Endothelial cell of umbilical vein (primary cell): ENCODE results near the gene AIF1. TPM values are rescaled to one million over a fixed set of nuclear protein-coding genes. Genes with fewer than 3 reads are reported as not detected.

ENCODE experiments used
- BruUV-seq: library from RNA; stranded (reverse); fragments of 400-500 nt; replicated peaks from 2 replicates; lab custom pipeline; 2021; lab: Mats Ljungman, UMichigan
- CTCF ChIA-PET: fragments of 300-600, 350-600 bp; sonication (Branson Sonifier 250); formaldehyde crosslinking; loops from one replicate; lab custom pipeline; 2021; ENCODE audit warnings: antibody characterized with exemption, inconsistent platforms; lab: Charles Lee
- POLR2A ChIA-PET: fragments of 300-600, 350-600 bp; sonication (Branson Sonifier 250); formaldehyde crosslinking; loops from one replicate; lab custom pipeline; 2021; ENCODE audit warnings: antibody characterized with exemption, inconsistent platforms; lab: Charles Lee
- DNase-seq: peaks from one replicate; pipeline ENCODE4 v3.0.0-alpha.2; 2011; ENCODE audit warnings: low read depth, low spot score
- FAIRE-seq: peaks from 2 replicates; lab custom pipeline; 2011; peaks lifted over from hg19 to GRCh38; lab: Jason Lieb, UNC
- H2AFZ ChIP-seq: 2 replicates; pipeline ENCODE4 v1.6.0; 2012; ENCODE audit warnings: low read depth, low read length, control low read depth, inconsistent platforms
- H3K27ac ChIP-seq: 2 replicates; pipeline ENCODE4 v1.5.1; 2011; ENCODE audit warnings: low read depth, mild to moderate bottlenecking, control low read depth, low read length, moderate library complexity; ENCODE audit not compliant: insufficient read depth
- H3K27me3 ChIP-seq, 2 experiments: 2 replicates each; pipeline versions ENCODE4 v1.6.0 to v1.6.1; 2011; ENCODE audit warnings: low read length in 2 of 2, mixed read lengths in 1 of 2; ENCODE audit not compliant: control insufficient read depth in 2 of 2, insufficient read depth in 2 of 2
- H3K36me3 ChIP-seq, 2 experiments: 2 replicates in 1 of 2; 3 replicates in 1 of 2; pipeline ENCODE4 v1.5.1; 2011; ENCODE audit warnings: low read length in 2 of 2, mild to moderate bottlenecking in 1 of 2, moderate library complexity in 1 of 2; ENCODE audit not compliant: control insufficient read depth in 2 of 2, insufficient read depth in 2 of 2; ENCODE audit errors: extremely low read depth in 1 of 2
- H3K4me1 ChIP-seq: 3 replicates; pipeline ENCODE4 v1.5.1; 2011; ENCODE audit warnings: mild to moderate bottlenecking, low read length; ENCODE audit not compliant: control insufficient read depth, insufficient read depth; ENCODE audit errors: extremely low read depth
- H3K4me2 ChIP-seq: 2 replicates; pipeline ENCODE4 v1.6.1; 2011; ENCODE audit warnings: low read length, control low read depth, mixed read lengths; ENCODE audit not compliant: insufficient read depth
- H3K4me3 ChIP-seq, 3 experiments: fragments of 200-600 bp in 1 of 3; sonication (generic), shearing (Covaris generic) in 1 of 3; replicated peaks in 1 of 3; 2 replicates each; pipeline ENCODE4 v1.5.1; 2011 to 2016; ENCODE audit warnings: control low read depth in 3 of 3, low read length in 3 of 3, mild to moderate bottlenecking in 2 of 3, inconsistent platforms in 1 of 3, low read depth in 1 of 3, moderate library complexity in 1 of 3; ENCODE audit not compliant: insufficient read depth in 1 of 3
- H3K79me2 ChIP-seq: 2 replicates; pipeline ENCODE4 v1.6.0; 2012; ENCODE audit warnings: low read length, inconsistent platforms; ENCODE audit not compliant: control insufficient read depth, insufficient read depth
- H3K9ac ChIP-seq: replicated peaks from 2 replicates; pipeline ENCODE3; 2011; ENCODE audit warnings: low read length, control low read depth; ENCODE audit not compliant: insufficient read depth; ENCODE audit errors: extremely low read depth
- H3K9me1 ChIP-seq: replicated peaks from 3 replicates; pipeline ENCODE4 v1.6.0; 2011; ENCODE audit warnings: mild to moderate bottlenecking, low read length; ENCODE audit not compliant: control insufficient read depth, insufficient read depth; ENCODE audit errors: extremely low read depth
- H3K9me3 ChIP-seq: replicated peaks from 2 replicates; pipeline ENCODE4 v1.5.1; 2012; ENCODE audit warnings: low read length, inconsistent platforms; ENCODE audit not compliant: control insufficient read depth, insufficient read depth
- H4K20me1 ChIP-seq: replicated peaks from 2 replicates; pipeline ENCODE3; 2011; ENCODE audit warnings: mild to moderate bottlenecking, low read length; ENCODE audit not compliant: control insufficient read depth, insufficient read depth; ENCODE audit errors: extremely low read depth
- EZH2 ChIP-seq: IDR thresholded peaks from 2 replicates; pipeline ENCODE4 v1.6.1; 2012; ENCODE audit warnings: borderline replicate concordance, low read depth, mild to moderate bottlenecking, moderate library complexity, low read length, inconsistent platforms; ENCODE audit not compliant: severe bottlenecking
- FOS ChIP-seq: IDR thresholded peaks from 2 replicates; pipeline ENCODE4 v1.6.1; 2011; ENCODE audit warnings: mild to moderate bottlenecking, low read length, moderate library complexity, borderline replicate concordance; ENCODE audit not compliant: insufficient read depth
- GATA2 ChIP-seq: IDR thresholded peaks from 2 replicates; pipeline ENCODE4 v1.7.0; 2011; ENCODE audit warnings: low read depth, mild to moderate bottlenecking, moderate library complexity, mixed read lengths, low read length; ENCODE audit not compliant: insufficient read length, insufficient read depth
- JUN ChIP-seq: IDR thresholded peaks from 2 replicates; pipeline ENCODE4 v1.6.1; 2011; ENCODE audit warnings: borderline replicate concordance, low read depth; ENCODE audit not compliant: insufficient read length, insufficient read depth
- MYC ChIP-seq: IDR thresholded peaks from one replicate; pipeline ENCODE4 v1.6.1; 2011; ENCODE audit warnings: mild to moderate bottlenecking, low read depth, low read length
- POLR2A ChIP-seq: IDR thresholded peaks from 2 replicates; pipeline ENCODE4 v1.6.1; 2012; ENCODE audit warnings: low read depth, mild to moderate bottlenecking, control low read depth, low read length
- POLR2AphosphoS5 ChIP-seq: IDR thresholded peaks from 2 replicates; pipeline ENCODE4 v1.6.1; 2012; ENCODE audit warnings: low read depth, mild to moderate bottlenecking, control low read depth, low read length, moderate library complexity; ENCODE audit not compliant: insufficient read depth
- dilution Hi-C: fragments of 300-500 bp; cut with MboI; formaldehyde crosslinking; loops from one replicate; pipeline ENCODE4 v1.15.0; 2019; ENCODE audit warnings: low sequenced_read_pairs; ENCODE audit not compliant: extremely low pct_ligation_motif_present
- intact Hi-C: fragments of 100-400 bp; cut with micrococcal nuclease; formaldehyde crosslinking; loops from one replicate; pipeline ENCODE4 v1.10.0; 2022
- polyA plus RNA-seq, 4 experiments: library from polyadenylated mRNA; depleted of rRNA in 3 of 4; stranded (reverse) in 3 of 4; unstranded in 1 of 4; fragments of >200 nt; gene quantifications; 2 replicates each; pipeline versions ENCODE4 v1.2.1 to v1.2.3, GENCODE V29; 2011 to 2012; ENCODE audit warnings: missing spikeins in 1 of 4
- total RNA-seq: library from RNA; stranded (reverse); gene quantifications from 2 replicates; pipeline ENCODE4 v1.2.3, GENCODE V29; 2021
- TF ChIP-seq, protein P1 (sequence below), 2 donors: IDR thresholded peaks; 1 replicate in 1 of 2; 2 replicates in 1 of 2; pipeline ENCODE4 v1.5.1; 2011; ENCODE audit warnings: low read length in 2 of 2, mild to moderate bottlenecking in 2 of 2, moderate library complexity in 2 of 2, control low read depth in 1 of 2, inconsistent platforms in 1 of 2, low read depth in 1 of 2; ENCODE audit not compliant: insufficient read depth in 1 of 2; ENCODE audit errors: extremely low read depth in 1 of 2
- TF ChIP-seq, protein P2 (sequence below): IDR thresholded peaks from 2 replicates; pipeline ENCODE4 v1.6.1; 2011; ENCODE audit not compliant: insufficient read depth, insufficient read length

Gene AIF1
- total and polyA plus RNA-seq, 2 donors (not counting 3 experiments of a cell fraction or from before 2014, with no cell fraction given): not detected

- Histone ChIP-seq H2AFZ (no peak overlapping the region), H3K9ac (no peak overlapping the region), H3K9me3 (no peaks in the 10 kb centered on the region), H4K20me1 (no peaks in the 10 kb centered on the region), H3K4me2 (no peak overlapping the region), H3K27me3 (no peaks in the 10 kb centered on the region), H3K4me1 (peaks cover 16% of the 10 kb centered on the region), H3K9me1 (no peaks in the 10 kb centered on the region), H3K36me3 (no peaks in the 10 kb centered on the region), H3K4me3 (no peak overlapping the region), H3K79me2 (peaks cover 10% of the 10 kb centered on the region), H3K27ac (no peak overlapping the region)
- CTCF ChIA-PET: interaction anchor here (4.2 to 32.6 kb wide), 3 partner anchors 7 to 22 kb away, joined by 16 to 1517 read pairs (median 286); partner anchors contain the start of genes ATP6V1G2, DDX39B, LST1 and NCR3
- intact Hi-C loops: no loop called here
- no TSS peak for BruUV-seq
- dilution Hi-C loops: no loop called here
- POLR2A ChIA-PET: no interaction called here
- no peak for DNase-seq
- TF ChIP-seq, protein P1, sequence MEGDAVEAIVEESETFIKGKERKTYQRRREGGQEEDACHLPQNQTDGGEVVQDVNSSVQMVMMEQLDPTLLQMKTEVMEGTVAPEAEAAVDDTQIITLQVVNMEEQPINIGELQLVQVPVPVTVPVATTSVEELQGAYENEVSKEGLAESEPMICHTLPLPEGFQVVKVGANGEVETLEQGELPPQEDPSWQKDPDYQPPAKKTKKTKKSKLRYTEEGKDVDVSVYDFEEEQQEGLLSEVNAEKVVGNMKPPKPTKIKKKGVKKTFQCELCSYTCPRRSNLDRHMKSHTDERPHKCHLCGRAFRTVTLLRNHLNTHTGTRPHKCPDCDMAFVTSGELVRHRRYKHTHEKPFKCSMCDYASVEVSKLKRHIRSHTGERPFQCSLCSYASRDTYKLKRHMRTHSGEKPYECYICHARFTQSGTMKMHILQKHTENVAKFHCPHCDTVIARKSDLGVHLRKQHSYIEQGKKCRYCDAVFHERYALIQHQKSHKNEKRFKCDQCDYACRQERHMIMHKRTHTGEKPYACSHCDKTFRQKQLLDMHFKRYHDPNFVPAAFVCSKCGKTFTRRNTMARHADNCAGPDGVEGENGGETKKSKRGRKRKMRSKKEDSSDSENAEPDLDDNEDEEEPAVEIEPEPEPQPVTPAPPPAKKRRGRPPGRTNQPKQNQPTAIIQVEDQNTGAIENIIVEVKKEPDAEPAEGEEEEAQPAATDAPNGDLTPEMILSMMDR (IDR thresholded peaks at IDR 0.05; ENCODE audit: extremely low read depth in 1 of 2, insufficient read depth in 1 of 2, low read depth in 1 of 2, low read length in 2 of 2): no peak
- TF ChIP-seq POLR2A: no peak
- no peak for TF ChIP-seq JUN
- TF ChIP-seq FOS: no peak
- no peak for TF ChIP-seq MYC
- TF ChIP-seq GATA2: no peak
- TF ChIP-seq, protein P2, sequence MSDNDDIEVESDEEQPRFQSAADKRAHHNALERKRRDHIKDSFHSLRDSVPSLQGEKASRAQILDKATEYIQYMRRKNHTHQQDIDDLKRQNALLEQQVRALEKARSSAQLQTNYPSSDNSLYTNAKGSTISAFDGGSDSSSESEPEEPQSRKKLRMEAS: no peak
- no peak for TF ChIP-seq POLR2AphosphoS5
- TF ChIP-seq EZH2: no peak
- FAIRE-seq: no peak
Observed at GRCh38 chr6:31578184-31579118, 36.6 kb upstream of the AIF1 start.
